ENCODE measurements around the gene MGAT3.

The MGAT3 gene

GRCh38 chr22:39522567-39523300 is 65.9 kb downstream of the MGAT3 start:
- peak overlapping the region; percentile 91 for H3K4me3 ChIP-seq (ENCODE audit: low read depth, low read length)
- peak; percentile 65 for DNase-seq (ENCODE audit: low read depth)
- TF ChIP-seq CTCF (IDR thresholded peaks at IDR 0.05; ENCODE audit: insufficient read depth, low read depth, low read length, missing control alignments): no peak

- TF ChIP-seq CTCF (IDR thresholded peaks at IDR 0.05; ENCODE audit: insufficient read depth, low read depth, low read length, missing control alignments): no peak
- peak; percentile 45 for DNase-seq (ENCODE audit: low read depth)
- no peak overlapping the region for H3K4me3 ChIP-seq (ENCODE audit: low read depth, low read length)
These were observed 67.4 kb downstream of the MGAT3 start for GRCh38 chr22:39524089-39524752.

GRCh38 chr22:39524753-39525657 is 68.2 kb downstream of the MGAT3 start:
- TF ChIP-seq CTCF (IDR thresholded peaks at IDR 0.05; ENCODE audit: insufficient read depth, low read depth, low read length, missing control alignments): no peak
- H3K4me3 ChIP-seq (ENCODE audit: low read depth, low read length): no peak overlapping the region
- peak; percentile 41 for DNase-seq (ENCODE audit: low read depth)

GRCh38 chr22:39525658-39525975 is 68.8 kb downstream of the MGAT3 start:
- no peak for DNase-seq (ENCODE audit: low read depth)
- no peak overlapping the region for H3K4me3 ChIP-seq (ENCODE audit: low read depth, low read length)
- no peak for TF ChIP-seq CTCF (IDR thresholded peaks at IDR 0.05; ENCODE audit: insufficient read depth, low read depth, low read length, missing control alignments)

- H3K4me3 ChIP-seq (ENCODE audit: low read depth, low read length): no peak overlapping the region
- peak; percentile 57 for DNase-seq (ENCODE audit: low read depth)
- no peak for TF ChIP-seq CTCF (IDR thresholded peaks at IDR 0.05; ENCODE audit: insufficient read depth, low read depth, low read length, missing control alignments)
These were observed 69.9 kb downstream of the MGAT3 start for GRCh38 chr22:39526736-39527171.

GRCh38 chr22:39527481-39527961 is 70.7 kb downstream of the MGAT3 start:
- DNase-seq (ENCODE audit: low read depth): peak; percentile 57
- no peak for TF ChIP-seq CTCF (IDR thresholded peaks at IDR 0.05; ENCODE audit: insufficient read depth, low read depth, low read length, missing control alignments)
- H3K4me3 ChIP-seq (ENCODE audit: low read depth, low read length): peak overlapping the region; percentile 72

Measured in GM12865 (cell line).